HepG2 (cell line): ENCODE data around the gene HECTD4. TPM values are rescaled to one million over a fixed set of nuclear protein-coding genes. Genes with fewer than 3 reads are reported as not detected.
A peak's percentile ranks its signal among the peaks of the same experiment; 100 is the strongest.

Source experiments
- FOXC1 ChIP-seq: sonication (generic); formaldehyde crosslinking; IDR thresholded peaks from 2 replicates; pipeline ENCODE4 v1.8.0; 2022; ENCODE audit warnings: mild to moderate bottlenecking, missing genetic modification reagents, borderline replicate concordance
- GTF3A ChIP-seq: sonication (generic); formaldehyde crosslinking; conservative IDR thresholded peaks from 2 replicates; pipeline ENCODE4 v1.4.0; 2020; ENCODE audit warnings: mild to moderate bottlenecking, missing genetic modification reagents
- HIC2 ChIP-seq: sonication (generic); formaldehyde crosslinking; IDR thresholded peaks from 2 replicates; pipeline ENCODE4 v1.9.0; 2022; ENCODE audit warnings: low read depth, missing genetic modification reagents
- IRF1 ChIP-seq: sonication (generic); formaldehyde crosslinking; IDR thresholded peaks from 2 replicates; pipeline ENCODE4 v1.4.0; 2020; ENCODE audit warnings: low read depth, mild to moderate bottlenecking, missing genetic modification reagents
- NONO ChIP-seq, 2 experiments: fragments of 450-650 bp in 1 of 2; sonication (generic) in 1 of 2; formaldehyde crosslinking in 1 of 2; IDR thresholded peaks in 1 of 2; conservative IDR thresholded peaks in 1 of 2; 2 replicates each; pipeline versions ENCODE4 v1.6.1 to v1.8.0; 2017 to 2022; ENCODE audit warnings: mild to moderate bottlenecking in 1 of 2, missing genetic modification reagents in 1 of 2, moderate library complexity in 1 of 2
- RFXANK ChIP-seq: IDR thresholded peaks from 2 replicates; pipeline ENCODE4 v1.6.1; 2016
- SAP130 ChIP-seq: IDR thresholded peaks from 2 replicates; pipeline ENCODE4 v1.6.1; 2016; ENCODE audit warnings: low read depth
- SCMH1 ChIP-seq: sonication (generic); formaldehyde crosslinking; IDR thresholded peaks from 2 replicates; pipeline ENCODE4 v1.9.0; 2021; ENCODE audit warnings: missing genetic modification reagents, mild to moderate bottlenecking, borderline replicate concordance
- ZBTB1 ChIP-seq: sonication (generic); formaldehyde crosslinking; IDR thresholded peaks from 2 replicates; pipeline ENCODE4 v1.4.0; 2020; ENCODE audit warnings: missing genetic modification reagents, borderline replicate concordance
- ZMYM2 ChIP-seq: sonication (generic); formaldehyde crosslinking; IDR thresholded peaks from 2 replicates; pipeline ENCODE4 v1.8.0; 2022; ENCODE audit warnings: mild to moderate bottlenecking, missing genetic modification reagents
- ZMYM3 ChIP-seq: sonication (generic); formaldehyde crosslinking; IDR thresholded peaks from 2 replicates; pipeline ENCODE4 v1.5.1; 2020; ENCODE audit warnings: mild to moderate bottlenecking, missing genetic modification reagents
- ZNF180 ChIP-seq: sonication (generic); formaldehyde crosslinking; IDR thresholded peaks from 2 replicates; pipeline ENCODE4 v1.4.0; 2020; ENCODE audit warnings: low read depth, missing genetic modification reagents, borderline replicate concordance
- ZNF343 ChIP-seq: sonication (generic); formaldehyde crosslinking; IDR thresholded peaks from 2 replicates; pipeline ENCODE4 v1.4.0; 2020; ENCODE audit warnings: mild to moderate bottlenecking, missing genetic modification reagents
- ZNF431 ChIP-seq: sonication (generic); formaldehyde crosslinking; IDR thresholded peaks from 2 replicates; pipeline ENCODE4 v1.9.0; 2022; ENCODE audit warnings: missing genetic modification reagents, low read depth, mild to moderate bottlenecking, borderline replicate concordance
- ZNF441 ChIP-seq: sonication (generic); formaldehyde crosslinking; IDR thresholded peaks from 2 replicates; pipeline ENCODE4 v1.7.0; 2021; ENCODE audit warnings: missing genetic modification reagents, borderline replicate concordance
- ZNF530 ChIP-seq: sonication (generic); formaldehyde crosslinking; IDR thresholded peaks from 2 replicates; pipeline ENCODE4 v1.5.0; 2020; ENCODE audit warnings: low read depth, mild to moderate bottlenecking, missing genetic modification reagents
- ZNF768 ChIP-seq: sonication (generic); formaldehyde crosslinking; IDR thresholded peaks from 2 replicates; pipeline ENCODE4 v1.4.0; 2020; ENCODE audit warnings: missing genetic modification reagents
- polyA plus RNA-seq, 8 experiments: library from polyadenylated mRNA; depleted of rRNA in 3 of 8; stranded (reverse) in 7 of 8; unstranded in 1 of 8; fragments of >200 nt; fragmentation: Illumina TruSeq in 4 of 8; extraction: Trizol in 4 of 8; gene quantifications; 2 replicates each; pipeline versions ENCODE4 v1.2.1 to v1.2.3, GENCODE V29; 2011 to 2016; ENCODE audit warnings: low read depth in 4 of 8, missing spikeins in 1 of 8, mixed read lengths in 1 of 8; ENCODE audit not compliant: insufficient read depth in 1 of 8
- total RNA-seq, 5 experiments: library from RNA; depleted of rRNA; stranded (reverse); fragments of >200 nt; fragmentation: Illumina TruSeq; extraction: Trizol; gene quantifications; 2 replicates each; pipeline ENCODE4 v1.2.3, GENCODE V29; 2016; ENCODE audit warnings: low read depth in 1 of 5
- TF ChIP-seq, protein P1 (sequence below): sonication (generic); formaldehyde crosslinking; IDR thresholded peaks from 2 replicates; pipeline ENCODE4 v1.8.1; 2023; ENCODE audit warnings: mild to moderate bottlenecking, missing genetic modification reagents
- TF ChIP-seq, protein P2 (sequence below): sonication (generic); formaldehyde crosslinking; IDR thresholded peaks from 2 replicates; pipeline ENCODE4 v1.4.0; 2020; ENCODE audit warnings: missing genetic modification reagents

The HECTD4 gene
- total and polyA plus RNA-seq, 2 of the 13 experiments (the other 11 are each of a cell fraction or from before 2014, with no cell fraction given), result 9.0 to 11.4 TPM

- TF ChIP-seq ZNF431 (CRISPR knock-in tag) (peak; percentile 81; the same call in 1 of the 2 replicates), FOXC1 (CRISPR knock-in tag) (0 out of 2 replicates have a peak, but pooled peaks have one; percentile 73), ZBTB1 (CRISPR knock-in tag) (no peak), ZMYM3 (CRISPR knock-in tag) (peak; percentile 81; the same call in 1 of the 2 replicates), ZMYM2 (CRISPR knock-in tag) (peak; percentile 99), ZNF180 (CRISPR knock-in tag) (no peak; the same call in 1 of the 2 replicates), HIC2 (CRISPR knock-in tag) (no peak), ZNF530 (CRISPR knock-in tag) (no peak), GTF3A (CRISPR knock-in tag) (0 out of 2 replicates have a peak, but pooled peaks have one; percentile 36), RFXANK (CRISPR knock-in tag) (no peak), ZNF768 (CRISPR knock-in tag) (no peak), ZNF441 (CRISPR knock-in tag) (no peak; the same call in 1 of the 2 replicates), IRF1 (CRISPR knock-in tag) (no peak), SCMH1 (no peak), NONO (IDR thresholded peaks at IDR 0.05) (no peak), NONO (CRISPR knock-in tag; conservative IDR thresholded peaks at IDR 0.05) (peak; percentile 80), ZNF343 (CRISPR knock-in tag) (no peak), SAP130 (CRISPR knock-in tag) (peak; percentile 88)
- TF ChIP-seq, protein P1, sequence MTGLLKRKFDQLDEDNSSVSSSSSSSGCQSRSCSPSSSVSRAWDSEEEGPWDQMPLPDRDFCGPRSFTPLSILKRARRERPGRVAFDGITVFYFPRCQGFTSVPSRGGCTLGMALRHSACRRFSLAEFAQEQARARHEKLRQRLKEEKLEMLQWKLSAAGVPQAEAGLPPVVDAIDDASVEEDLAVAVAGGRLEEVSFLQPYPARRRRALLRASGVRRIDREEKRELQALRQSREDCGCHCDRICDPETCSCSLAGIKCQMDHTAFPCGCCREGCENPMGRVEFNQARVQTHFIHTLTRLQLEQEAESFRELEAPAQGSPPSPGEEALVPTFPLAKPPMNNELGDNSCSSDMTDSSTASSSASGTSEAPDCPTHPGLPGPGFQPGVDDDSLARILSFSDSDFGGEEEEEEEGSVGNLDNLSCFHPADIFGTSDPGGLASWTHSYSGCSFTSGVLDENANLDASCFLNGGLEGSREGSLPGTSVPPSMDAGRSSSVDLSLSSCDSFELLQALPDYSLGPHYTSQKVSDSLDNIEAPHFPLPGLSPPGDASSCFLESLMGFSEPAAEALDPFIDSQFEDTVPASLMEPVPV (CRISPR knock-in tag), result 0 out of 2 replicates have a peak, but pooled peaks have one; percentile 26
- TF ChIP-seq, protein P2, sequence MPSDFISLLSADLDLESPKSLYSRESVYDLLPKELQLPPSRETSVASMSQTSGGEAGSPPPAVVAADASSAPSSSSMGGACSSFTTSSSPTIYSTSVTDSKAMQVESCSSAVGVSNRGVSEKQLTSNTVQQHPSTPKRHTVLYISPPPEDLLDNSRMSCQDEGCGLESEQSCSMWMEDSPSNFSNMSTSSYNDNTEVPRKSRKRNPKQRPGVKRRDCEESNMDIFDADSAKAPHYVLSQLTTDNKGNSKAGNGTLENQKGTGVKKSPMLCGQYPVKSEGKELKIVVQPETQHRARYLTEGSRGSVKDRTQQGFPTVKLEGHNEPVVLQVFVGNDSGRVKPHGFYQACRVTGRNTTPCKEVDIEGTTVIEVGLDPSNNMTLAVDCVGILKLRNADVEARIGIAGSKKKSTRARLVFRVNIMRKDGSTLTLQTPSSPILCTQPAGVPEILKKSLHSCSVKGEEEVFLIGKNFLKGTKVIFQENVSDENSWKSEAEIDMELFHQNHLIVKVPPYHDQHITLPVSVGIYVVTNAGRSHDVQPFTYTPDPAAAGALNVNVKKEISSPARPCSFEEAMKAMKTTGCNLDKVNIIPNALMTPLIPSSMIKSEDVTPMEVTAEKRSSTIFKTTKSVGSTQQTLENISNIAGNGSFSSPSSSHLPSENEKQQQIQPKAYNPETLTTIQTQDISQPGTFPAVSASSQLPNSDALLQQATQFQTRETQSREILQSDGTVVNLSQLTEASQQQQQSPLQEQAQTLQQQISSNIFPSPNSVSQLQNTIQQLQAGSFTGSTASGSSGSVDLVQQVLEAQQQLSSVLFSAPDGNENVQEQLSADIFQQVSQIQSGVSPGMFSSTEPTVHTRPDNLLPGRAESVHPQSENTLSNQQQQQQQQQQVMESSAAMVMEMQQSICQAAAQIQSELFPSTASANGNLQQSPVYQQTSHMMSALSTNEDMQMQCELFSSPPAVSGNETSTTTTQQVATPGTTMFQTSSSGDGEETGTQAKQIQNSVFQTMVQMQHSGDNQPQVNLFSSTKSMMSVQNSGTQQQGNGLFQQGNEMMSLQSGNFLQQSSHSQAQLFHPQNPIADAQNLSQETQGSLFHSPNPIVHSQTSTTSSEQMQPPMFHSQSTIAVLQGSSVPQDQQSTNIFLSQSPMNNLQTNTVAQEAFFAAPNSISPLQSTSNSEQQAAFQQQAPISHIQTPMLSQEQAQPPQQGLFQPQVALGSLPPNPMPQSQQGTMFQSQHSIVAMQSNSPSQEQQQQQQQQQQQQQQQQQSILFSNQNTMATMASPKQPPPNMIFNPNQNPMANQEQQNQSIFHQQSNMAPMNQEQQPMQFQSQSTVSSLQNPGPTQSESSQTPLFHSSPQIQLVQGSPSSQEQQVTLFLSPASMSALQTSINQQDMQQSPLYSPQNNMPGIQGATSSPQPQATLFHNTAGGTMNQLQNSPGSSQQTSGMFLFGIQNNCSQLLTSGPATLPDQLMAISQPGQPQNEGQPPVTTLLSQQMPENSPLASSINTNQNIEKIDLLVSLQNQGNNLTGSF, result peak; percentile 79; the same call in 1 of the 2 replicates
These were observed 27.1 kb upstream of the HECTD4 start, which contains the start of gene RPL6 (continued) for GRCh38 chr12:112409064-112409905.
